HG02588 (cell line): ENCODE measurements around the gene CDKL5.

Experiments used
- ATAC-seq: cut with Tn5 transposase; IDR thresholded peaks from one replicate; pipeline ENCODE4 v1.9.1; 2021; ENCODE audit warnings: mild to moderate bottlenecking, moderate library complexity; ENCODE audit not compliant: unreplicated experiment

The CDKL5 gene

DNA sequence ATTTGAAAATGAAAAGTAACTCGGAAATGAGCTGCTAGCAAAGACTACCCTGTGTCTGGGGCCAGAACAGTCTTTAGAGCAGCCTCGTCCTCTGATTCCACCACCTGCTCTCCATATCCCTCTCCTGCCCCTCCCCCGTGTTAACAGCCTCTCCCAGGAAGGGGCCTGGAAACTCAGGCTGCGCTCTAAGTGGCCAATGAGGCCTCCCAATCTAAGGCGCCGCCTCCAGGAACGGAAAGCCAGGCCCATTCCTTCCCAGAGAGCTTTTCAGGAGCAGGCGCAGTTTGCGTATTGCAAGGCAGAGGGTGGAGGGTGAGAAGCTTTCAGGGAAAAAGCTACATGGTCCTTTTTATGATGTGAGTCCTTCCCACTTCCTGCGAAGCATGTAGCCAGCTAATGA is 215.3 kb downstream of the CDKL5 start:
- no peak for ATAC-seq

DNA sequence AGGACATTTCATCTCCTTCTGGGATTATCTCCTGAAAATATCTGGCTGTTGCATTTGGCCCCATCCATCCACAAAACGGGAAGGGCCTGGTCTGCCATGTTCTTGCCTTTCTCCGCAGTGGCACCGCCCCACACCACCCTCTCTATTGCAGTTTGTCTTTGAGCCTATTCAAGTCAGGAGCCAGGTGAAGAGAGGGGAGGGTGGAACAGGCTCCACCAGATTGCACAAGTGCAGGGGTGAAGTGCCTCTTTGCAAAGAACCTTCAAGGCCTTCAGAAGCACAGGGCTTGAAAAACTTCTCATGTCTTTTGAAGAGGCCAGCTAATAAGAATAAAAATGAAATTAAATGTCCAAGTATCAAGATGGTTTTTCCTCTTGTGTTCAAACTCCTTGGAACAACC is 217.8 kb downstream of the CDKL5 start:
- ATAC-seq: no peak

DNA sequence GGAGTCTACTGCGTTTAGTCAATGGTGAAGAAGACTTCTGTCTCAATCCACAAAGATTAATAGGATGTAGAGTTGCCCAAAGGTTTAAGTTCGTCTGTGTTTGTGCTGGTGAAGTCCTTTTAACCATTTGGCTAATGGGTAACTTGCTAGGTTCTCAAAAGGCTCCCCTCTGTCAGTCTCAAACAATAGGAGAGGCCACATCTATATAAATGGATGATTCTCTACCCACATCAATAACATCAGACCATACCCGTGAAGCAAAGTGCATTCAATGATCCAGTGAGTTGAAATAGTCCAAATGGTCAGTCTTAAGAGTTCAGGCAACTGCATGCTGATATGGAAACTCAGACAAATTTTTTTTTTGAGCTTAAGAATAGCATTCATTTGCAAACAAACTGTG is 218.4 kb downstream of the CDKL5 start:
- no peak for ATAC-seq

GRCh38 chrX:18647621-18648020 is 222.2 kb downstream of the CDKL5 start:
- no peak for ATAC-seq

- no peak for ATAC-seq
Measured at GRCh38 chrX:18649498-18649951, 224.1 kb downstream of the CDKL5 start.

- ATAC-seq: no peak
Measured at GRCh38 chrX:18650662-18651061, 225.3 kb downstream of the CDKL5 start.

DNA sequence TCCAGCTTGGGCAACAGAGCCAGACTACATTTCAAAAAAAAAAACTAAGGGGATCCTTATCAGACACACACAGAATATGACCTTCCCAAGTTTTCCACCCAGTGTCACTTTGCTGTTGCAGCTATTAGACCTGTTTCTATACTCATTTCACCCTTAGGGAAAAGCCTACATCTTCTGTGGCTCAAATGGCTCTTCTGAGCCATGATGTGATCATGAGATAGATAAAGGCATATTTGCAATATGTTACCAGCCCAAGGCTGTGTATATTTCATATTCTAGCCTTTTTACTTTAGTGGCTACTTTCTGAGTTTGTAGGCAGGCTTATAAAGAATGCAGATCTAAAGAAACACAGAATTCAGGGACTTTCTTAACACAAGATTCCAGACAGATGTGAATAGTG is 227.2 kb downstream of the CDKL5 start:
- ATAC-seq: no peak

- no peak for ATAC-seq
Measured at GRCh38 chrX:18654875-18655836, 229.7 kb downstream of the CDKL5 start.

- no peak for ATAC-seq
Measured at GRCh38 chrX:18661273-18661672, 235.9 kb downstream of the CDKL5 start.

- no peak for ATAC-seq
Measured at GRCh38 chrX:18664947-18665346, 239.5 kb downstream of the CDKL5 start.

- no peak for ATAC-seq
Measured at GRCh38 chrX:18666614-18667013, 241.2 kb downstream of the CDKL5 start.

- ATAC-seq: no peak
Measured at GRCh38 chrX:18668071-18668835, 242.8 kb downstream of the CDKL5 start.

GRCh38 chrX:18672008-18672407 is 246.6 kb downstream of the CDKL5 start, which contains the start of gene RS1:
Gene RS1, minus strand, starts transcription at chrX:18672108. Its CDS starts 40 bp downstream, at chrX:18672068.
- ATAC-seq: no peak

DNA sequence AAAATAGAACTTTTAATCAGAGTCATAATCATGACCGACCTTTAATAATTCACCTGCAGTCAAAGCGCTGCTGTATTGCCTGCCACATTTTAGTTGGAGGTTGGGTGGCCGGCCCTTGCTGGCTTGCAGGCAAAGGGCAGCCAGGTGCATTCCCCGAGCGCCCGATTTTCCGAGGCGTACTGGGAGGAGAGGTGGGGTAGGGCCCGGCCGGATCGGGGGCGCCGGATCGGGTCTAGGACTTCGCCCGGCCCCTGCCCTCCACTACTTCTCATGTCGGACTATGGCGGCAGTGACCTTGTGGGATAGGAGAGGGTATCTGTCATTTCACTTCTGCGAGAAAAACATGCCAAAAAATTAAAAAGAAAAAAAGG is 249.0 kb downstream of the CDKL5 start:
- peak; percentile 36 for ATAC-seq

DNA sequence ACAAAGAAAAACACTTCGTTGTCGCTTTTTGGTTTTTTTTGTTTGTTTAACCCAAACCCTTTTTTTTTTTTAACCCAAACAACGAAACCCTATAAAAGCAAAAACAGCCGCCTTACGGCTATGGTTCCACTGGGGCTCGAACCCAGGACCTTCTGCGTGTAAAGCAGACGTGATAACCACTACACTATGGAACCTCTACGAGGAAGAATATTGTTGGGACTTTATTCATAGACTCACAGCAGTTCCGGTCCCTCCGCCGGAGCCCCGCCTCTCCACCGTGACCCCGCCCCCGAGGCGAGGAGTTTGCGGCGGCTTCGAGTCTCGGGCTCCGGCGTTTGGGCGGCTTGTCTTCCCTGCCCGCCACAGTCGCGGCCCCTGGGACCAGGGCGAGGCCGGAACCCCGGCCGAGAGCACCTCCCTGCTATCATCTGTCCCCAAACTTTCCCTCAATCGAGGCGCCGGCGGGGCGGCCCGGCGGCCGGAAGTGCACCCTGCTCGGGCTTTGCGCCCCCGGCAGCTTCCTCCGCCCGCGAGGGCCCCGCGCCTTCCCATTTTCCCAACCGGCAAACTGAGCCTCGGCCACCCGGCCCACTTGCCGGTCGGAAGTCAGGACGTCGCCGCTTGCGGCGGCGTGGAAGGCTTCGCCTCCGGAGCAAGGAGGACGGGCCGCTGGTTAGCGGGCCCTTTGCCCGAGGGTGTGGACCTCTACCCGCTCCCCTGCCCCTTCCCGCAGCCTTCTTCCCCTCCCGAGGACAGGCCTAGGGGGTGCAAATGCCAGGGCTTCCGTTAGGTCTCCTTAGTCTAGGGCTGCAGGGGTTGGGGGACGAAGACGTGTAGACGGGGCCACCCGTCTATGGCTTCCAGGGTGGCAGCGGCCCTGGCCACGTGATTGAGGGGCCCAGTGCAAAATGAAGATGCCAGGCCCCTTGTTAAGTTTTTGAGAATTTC is 249.7 kb downstream of the CDKL5 start:
- peak; percentile 87 for ATAC-seq

DNA sequence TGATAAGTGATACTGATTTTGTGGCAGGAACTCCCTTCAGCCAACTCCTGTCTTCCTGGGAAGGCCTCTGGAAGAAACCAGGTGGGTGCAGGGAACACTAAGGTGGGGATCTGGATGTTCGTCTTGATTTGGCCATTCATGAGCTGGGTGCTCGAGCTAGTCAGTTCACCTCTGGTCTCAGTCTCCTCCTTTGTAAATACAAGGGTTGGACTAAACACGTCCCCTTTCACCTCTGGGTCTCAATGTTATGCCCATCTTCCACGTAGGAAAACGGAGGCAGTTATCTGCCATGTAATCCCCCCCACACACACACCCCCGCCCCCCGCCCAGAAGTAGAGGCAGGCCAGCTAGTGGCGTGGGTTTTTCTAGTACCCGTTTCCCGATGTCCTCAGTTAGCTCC is 250.6 kb downstream of the CDKL5 start:
- ATAC-seq: no peak

DNA sequence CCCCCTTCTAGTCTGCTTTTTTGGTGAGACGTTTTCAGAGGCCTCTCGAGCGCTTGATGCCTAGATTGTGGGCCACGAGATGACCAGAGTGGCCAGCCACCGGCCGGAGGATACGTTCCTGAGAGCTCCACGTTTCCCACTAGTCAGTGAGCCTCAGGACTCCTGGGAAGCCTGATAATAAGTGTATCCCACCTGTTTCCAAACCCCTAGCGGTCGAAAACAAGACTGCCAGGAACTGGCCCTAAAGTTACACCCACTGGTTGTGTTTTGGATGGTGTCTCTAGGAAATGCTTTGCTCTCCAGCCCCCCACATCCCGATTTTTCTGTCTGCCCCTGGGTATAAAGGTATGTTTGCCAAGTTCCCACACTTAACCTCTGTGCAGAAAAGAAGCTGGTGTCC is 251.1 kb downstream of the CDKL5 start:
- no peak for ATAC-seq

DNA sequence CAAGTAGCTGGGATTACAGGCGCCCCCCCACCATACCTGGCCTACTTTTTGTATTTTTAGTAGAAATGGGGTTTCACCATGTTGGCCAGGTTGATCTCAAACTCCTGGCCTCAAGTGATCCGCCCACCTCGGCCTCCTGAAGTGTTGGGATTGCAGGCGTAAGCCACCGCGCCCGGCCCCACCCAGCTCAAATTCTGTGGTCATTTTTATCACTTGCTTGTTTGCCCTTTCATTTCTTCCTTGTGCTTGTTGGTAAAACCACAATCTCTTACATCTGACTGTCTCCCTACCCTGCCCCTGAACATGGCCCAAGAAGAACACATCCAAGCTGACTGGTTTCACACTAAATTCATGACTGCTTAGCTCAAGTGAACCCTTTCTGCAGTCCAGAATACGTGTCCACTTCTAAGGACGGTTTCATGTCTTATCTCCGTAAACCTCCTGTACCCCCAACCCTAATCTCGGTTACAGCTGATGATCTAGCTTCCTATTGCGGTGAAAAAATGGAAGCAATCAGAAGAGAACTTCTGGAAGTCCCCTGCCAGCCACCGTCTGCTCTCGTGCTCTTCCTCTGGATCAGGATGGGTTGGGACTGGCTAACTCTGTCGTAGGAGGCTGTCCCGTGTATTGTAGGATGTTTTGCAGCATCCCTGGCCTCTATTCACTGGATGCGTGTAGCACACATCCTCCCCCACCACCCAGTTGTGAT is 251.9 kb downstream of the CDKL5 start:
- no peak for ATAC-seq

DNA sequence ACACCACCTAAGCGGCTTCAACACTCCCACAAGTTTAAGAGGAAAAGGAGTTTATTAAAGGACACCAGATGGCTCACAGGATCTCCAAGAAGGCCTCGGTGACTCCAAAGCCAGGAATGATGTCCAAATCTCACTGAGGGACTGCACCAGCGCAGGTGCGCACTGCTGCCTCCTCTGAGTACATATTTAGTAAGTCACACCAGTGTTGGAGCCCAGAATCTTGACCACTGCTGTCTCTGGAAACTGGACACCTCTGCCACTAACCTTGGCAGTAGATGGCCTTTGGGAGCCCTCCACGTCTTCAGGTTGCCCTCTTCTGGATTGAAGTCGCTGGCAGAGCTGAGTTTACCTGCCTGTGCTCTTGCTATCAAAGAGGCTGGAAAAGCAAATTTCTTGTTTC is 256.6 kb downstream of the CDKL5 start:
- ATAC-seq: no peak

- no peak for ATAC-seq
Measured at GRCh38 chrX:18682979-18683387, 257.6 kb downstream of the CDKL5 start.
